Measurements from ENCODE around the gene CUL2. TPM values are rescaled to one million over a fixed set of nuclear protein-coding genes. Genes with fewer than 3 reads are reported as not detected.

CUL2 gene
- 10 to 100 TPM; 23.2 to 32.0 (median 24.5) TPM for total RNA-seq

- TF ChIP-seq CTCF (IDR thresholded peaks at IDR 0.05; ENCODE audit: low read depth), result no peak
These were observed at the start of gene CUL2 for GRCh38 chr10:35090162-35090954. Gene CUL2 (minus strand): TSS chr10:35090341. CDS start chr10:35071317, 19,024 bp downstream.

GRCh38 chr10:35136263-35136815 lies 46.2 kb upstream of the CUL2 start:
- TF ChIP-seq CTCF (IDR thresholded peaks at IDR 0.05; ENCODE audit: low read depth), result no peak

- no peak for TF ChIP-seq CTCF (IDR thresholded peaks at IDR 0.05; ENCODE audit: low read depth)
These were observed 45.7 kb upstream of the CUL2 start for GRCh38 chr10:35135861-35136260.

- no peak for TF ChIP-seq CTCF (IDR thresholded peaks at IDR 0.05; ENCODE audit: low read depth)
These were observed 43.4 kb upstream of the CUL2 start for GRCh38 chr10:35133586-35133985.

GRCh38 chr10:35132727-35133126 lies 42.6 kb upstream of the CUL2 start:
- TF ChIP-seq CTCF (IDR thresholded peaks at IDR 0.05; ENCODE audit: low read depth), result no peak

GRCh38 chr10:35130663-35131062 lies 40.5 kb upstream of the CUL2 start:
- TF ChIP-seq CTCF (IDR thresholded peaks at IDR 0.05; ENCODE audit: low read depth), result no peak

GRCh38 chr10:35129185-35129674 lies 39.1 kb upstream of the CUL2 start:
- TF ChIP-seq CTCF (IDR thresholded peaks at IDR 0.05; ENCODE audit: low read depth), result no peak

All from subcutaneous adipose tissue (tissue), 4 donors.